ENCODE results near the gene DUSP22.
A peak's percentile ranks its signal among the peaks of the same experiment; 100 is the strongest.

The DUSP22 gene

DNA sequence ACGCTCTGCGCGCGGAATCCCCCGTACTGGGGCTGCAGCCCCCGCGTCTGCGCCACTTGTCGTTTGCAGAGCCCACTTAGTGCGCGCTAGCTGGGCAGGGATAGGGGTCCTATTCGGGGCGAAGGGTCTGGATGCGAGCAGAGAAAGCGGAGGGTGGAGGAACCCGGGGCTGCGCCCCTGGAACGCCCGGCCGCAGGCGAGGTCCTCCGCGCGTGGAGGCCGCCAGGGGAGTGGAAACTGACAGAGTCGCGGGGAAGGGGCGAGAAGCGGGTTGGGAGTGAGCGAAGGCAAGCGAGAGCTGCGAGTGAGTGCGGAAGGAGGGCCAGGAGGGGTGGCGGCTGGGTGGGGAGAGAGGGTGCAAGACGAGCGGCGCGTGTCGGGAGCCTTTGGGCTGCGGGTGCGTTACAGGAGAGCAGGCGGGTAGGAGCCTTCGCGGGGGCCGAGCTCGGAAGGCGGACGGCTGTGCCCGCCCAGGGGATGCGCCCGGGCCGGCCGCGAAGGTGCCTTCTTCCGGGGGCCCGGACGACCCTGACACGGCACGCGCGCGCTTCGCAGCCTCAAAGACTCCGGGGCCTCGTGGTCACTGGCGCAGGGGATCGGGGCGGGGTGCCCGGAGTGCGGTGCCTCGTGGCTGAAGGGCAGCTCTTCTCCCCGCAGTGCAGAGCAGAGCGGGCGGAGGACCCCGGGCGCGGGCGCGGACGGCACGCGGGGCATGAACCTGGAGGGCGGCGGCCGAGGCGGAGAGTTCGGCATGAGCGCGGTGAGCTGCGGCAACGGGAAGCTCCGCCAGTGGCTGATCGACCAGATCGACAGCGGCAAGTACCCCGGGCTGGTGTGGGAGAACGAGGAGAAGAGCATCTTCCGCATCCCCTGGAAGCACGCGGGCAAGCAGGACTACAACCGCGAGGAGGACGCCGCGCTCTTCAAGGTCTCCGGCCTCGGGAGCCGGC is 100.4 kb downstream of the DUSP22 start:
- H3K4me3 ChIP-seq (ENCODE audit: low read depth, low read length): peak overlapping the region; percentile 35

DNA sequence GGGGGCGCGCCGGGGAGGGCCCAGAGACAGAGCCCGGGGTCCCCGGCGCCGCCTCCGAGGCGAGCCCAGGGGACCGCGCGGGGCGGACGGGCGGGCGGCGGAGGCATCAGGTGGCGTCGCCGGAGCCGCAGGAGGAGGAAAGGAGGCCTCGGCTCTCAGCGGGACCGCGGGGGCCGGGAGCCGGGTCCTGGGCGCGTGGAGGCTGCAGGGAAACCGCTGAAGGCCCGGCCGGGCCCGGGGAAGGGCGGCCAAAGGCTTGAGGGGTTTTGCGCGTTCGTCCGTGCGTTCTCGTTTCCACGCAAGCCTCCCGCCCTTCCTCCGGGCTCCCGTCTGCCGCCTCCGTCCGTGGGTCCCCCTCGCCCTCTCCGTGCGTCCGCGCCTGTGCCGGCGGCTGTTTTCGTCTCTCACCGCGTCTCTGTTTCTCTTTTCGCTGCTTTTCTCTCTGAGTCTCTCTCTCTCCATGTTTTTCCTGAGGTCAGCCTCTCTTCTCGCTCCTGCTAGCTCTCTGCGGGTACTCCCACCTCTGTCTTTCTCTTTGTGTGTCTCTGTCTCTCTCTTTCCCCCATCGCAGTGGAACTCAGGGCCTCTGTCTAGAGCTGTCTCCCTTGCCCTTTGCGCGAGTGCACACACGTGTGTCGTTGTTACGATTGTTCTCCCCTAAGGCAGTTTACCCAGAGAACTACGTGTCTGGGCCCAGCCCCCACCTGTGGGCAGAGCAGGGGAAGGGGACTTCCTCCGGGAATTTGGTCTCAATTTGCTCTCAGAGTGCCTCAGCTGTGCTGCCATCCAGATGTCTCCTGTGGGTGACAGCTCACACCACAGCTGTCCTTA is 101.3 kb downstream of the DUSP22 start:
- H3K4me3 ChIP-seq (ENCODE audit: low read depth, low read length): peak overlapping the region; percentile 35

DNA sequence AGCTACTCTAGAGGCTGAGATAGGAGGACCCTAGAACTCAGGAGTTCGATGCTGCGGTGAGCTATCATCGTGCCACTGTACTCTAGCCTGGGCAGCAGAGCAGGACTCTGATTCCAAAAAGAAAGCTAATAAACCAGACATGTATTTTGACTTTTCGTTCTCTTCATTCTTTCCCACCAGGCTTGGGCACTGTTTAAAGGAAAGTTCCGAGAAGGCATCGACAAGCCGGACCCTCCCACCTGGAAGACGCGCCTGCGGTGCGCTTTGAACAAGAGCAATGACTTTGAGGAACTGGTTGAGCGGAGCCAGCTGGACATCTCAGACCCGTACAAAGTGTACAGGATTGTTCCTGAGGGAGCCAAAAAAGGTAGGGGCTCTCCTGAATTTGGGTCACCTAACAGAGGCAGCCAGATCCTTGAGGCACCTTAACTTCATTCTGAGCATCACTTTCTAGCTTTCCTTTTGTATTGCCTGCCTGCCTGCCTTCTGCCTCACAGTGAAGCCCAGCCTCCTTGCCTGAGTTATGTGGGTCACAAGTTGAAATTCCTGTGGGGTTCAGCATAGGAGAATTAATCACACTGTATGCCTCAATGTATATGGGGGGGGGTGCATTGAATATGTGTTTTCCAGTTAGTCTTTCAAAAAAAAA is 102.5 kb downstream of the DUSP22 start:
- no peak overlapping the region for H3K4me3 ChIP-seq (ENCODE audit: low read depth, low read length)

DNA sequence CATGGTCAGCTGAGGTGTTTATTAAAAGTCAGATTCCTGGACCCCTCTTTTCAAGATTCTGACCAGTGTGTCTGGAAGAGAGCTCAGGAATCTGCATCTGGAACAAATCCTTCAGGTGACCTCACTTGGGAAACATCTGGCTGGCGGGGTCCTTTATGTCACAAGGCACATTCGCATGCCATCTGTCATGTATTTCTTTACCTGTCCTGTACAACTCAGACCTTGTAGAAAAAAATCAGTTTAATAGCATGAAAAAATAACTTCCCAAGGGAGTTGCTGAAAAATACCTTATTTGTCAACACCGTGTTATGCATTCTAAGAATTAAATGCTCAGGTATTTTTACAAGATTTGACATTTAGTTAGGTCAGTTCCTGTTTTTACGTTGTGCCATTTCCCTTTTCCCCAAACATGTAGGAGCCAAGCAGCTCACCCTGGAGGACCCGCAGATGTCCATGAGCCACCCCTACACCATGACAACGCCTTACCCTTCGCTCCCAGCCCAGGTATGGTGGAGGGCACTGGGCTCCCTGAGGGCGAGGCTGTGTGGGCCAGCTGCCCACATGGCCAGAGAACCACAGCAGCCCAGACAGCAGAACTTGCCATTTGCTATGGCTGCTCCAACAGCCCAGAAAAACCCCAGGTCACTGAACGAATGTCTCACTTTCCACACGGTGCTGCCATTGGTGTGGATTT is 103.3 kb downstream of the DUSP22 start:
- H3K4me3 ChIP-seq (ENCODE audit: low read depth, low read length): no peak overlapping the region

DNA sequence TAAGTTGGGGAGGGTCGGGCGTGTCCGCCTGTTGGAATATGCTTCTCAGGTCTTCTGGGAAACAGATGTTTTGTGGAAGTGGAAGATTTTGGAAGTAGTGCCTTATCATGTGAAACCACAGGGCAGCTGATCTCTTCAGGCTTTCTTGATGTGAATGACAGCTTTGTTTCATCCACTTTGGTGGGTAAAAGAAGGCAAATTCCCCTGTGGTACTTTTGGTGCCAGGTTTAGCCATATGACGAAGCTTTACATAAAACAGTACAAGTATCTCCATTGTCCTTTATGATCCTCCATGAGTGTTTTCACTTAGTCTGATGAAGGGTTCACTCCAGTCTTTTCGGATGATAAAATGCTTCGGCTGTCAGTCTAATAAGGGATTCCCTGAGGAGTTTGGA is 103.8 kb downstream of the DUSP22 start:
- no peak overlapping the region for H3K4me3 ChIP-seq (ENCODE audit: low read depth, low read length)

DNA sequence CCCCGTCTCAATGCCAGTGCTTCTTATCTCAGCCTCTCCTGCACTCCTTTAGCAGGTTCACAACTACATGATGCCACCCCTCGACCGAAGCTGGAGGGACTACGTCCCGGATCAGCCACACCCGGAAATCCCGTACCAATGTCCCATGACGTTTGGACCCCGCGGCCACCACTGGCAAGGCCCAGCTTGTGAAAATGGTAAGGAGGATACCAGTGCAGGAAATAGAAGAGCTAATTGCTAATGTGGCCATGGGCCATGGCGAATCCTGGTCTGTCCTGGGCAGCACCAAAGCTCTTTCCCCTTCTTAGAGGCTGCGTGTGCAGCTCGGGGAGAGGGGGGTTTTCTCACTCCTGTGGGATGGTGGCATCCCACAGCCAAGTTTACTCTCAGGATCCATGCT is 104.8 kb downstream of the DUSP22 start:
- no peak overlapping the region for H3K4me3 ChIP-seq (ENCODE audit: low read depth, low read length)

DNA sequence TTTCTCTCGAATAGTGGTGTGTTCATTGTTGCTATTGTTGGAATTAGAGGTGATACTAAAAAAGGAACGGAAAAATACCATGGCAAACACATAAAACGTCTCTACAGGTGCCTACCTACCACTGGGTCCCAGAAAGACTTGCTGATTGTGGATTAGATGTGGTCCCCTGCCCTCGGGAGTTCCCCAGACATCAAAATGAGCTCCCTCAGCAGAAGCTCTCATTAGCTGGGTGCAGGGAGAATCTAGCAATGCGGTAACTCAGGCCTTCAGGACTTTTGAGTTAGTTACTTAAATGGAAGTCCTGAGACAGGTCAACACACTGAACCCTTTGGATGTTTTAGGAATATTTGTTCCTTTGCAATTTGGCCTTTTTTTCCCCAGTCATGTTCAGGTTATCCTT is 105.3 kb downstream of the DUSP22 start:
- no peak overlapping the region for H3K4me3 ChIP-seq (ENCODE audit: low read depth, low read length)

DNA sequence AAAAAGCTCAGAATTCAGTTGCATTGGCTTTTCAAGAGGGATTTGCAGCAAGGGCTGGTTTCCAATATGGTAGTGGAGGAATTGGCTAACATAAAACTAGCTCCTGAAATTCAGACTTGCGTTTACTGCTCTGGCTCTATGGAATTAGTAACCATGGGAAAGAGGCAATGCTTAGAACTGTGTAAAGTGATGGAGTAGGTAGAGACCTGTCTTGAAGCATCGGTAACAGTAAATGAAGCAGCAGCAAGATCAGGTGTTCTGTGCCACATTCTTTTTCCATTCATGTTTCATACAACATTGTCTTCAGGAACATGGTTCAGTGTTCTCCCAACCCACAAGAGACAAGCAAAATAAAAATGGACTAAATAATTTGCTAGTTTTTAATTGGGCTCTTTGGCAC is 105.8 kb downstream of the DUSP22 start:
- no peak overlapping the region for H3K4me3 ChIP-seq (ENCODE audit: low read depth, low read length)

DNA sequence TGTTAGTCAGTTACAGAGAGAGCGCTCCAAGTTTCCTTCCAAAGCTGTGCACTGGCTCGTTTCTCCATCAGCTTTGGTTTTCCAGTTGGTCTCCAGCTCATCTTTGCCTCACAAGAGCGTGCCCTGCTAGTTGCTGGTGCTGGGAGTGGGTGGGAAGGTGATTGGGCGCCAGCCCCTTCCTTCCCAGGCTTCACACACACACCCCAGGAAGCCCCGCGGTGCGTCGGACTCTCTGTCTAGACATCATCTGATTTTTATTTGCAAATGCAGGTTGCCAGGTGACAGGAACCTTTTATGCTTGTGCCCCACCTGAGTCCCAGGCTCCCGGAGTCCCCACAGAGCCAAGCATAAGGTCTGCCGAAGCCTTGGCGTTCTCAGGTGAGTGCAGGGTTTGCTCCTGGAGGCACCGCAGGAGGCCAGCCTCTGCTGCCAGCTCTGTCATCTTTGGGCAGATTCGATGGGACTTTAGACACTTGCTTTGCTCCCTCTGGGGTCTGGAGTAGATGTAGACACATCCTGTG is 106.3 kb downstream of the DUSP22 start:
- no peak overlapping the region for H3K4me3 ChIP-seq (ENCODE audit: low read depth, low read length)

DNA sequence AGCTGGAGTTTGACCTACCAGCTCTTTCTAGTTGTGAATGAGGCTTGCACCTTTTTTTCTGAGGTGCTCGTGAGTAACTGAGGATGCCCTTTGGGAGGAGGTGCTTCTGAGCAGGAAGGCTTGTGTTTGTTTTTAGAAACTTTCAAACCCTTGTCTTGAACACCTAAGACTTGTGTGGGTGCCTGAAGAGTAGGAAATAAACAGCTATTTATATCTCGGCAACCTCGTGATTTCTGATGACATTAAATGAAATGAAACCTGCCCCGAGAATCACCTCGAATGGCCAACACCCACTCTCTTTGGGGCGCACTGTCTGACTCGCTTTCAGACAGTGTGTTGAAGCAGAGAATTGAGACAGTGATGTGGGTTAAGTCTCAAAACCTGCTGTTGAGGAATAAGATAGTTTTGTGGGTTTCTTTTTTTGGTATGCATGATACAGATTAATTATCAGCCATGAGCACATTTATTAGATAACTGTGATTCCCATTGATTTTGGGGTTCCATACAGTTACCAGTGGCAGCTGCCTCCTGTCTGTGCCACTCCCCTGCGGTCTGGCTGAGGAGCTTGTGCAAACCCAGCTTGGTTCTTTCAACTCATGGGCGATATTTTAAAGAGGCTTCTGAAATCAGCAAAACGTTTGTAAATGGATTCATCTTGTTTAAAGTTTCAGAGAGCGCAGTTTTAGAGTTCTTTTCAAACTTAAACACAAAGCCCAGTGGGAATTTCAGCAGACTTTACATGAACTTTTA is 107.7 kb downstream of the DUSP22 start:
- no peak overlapping the region for H3K4me3 ChIP-seq (ENCODE audit: low read depth, low read length)

DNA sequence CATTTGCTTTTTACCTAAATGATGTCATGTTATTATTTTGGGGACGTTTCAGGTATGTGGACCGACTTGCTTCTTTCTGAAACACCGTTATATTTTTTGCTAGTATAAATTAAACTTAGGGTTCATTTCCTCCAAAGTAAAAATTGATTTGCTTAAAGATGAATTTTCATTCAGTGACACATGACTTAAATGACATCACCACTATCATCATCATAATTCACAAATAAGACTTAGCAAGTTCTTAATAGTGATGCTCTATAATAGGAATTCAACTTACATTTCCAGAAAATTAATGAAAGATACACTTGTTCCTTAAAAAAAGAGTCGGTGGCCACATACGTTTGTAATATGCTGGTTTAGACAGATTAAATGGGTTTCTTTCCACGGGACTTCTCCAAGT is 108.5 kb downstream of the DUSP22 start:
- no peak overlapping the region for H3K4me3 ChIP-seq (ENCODE audit: low read depth, low read length)

Measured in iPS-11a (cell line).